Measurements from ENCODE around the gene AMT.

- no peak for TF ChIP-seq CTCF (IDR thresholded peaks at IDR 0.05; ENCODE audit: poor library complexity)
- TF ChIP-seq EZH2 (IDR thresholded peaks at IDR 0.05; ENCODE audit: borderline replicate concordance): no peak
- TF ChIP-seq EZH2phosphoT487 (IDR thresholded peaks at IDR 0.05; ENCODE audit: low read depth, severe bottlenecking, unreplicated experiment): no peak
Measured at GRCh38 chr3:49403891-49404290, 18.4 kb downstream of the AMT start.

Measured in hepatocyte (in vitro differentiated cells).